Testis (tissue), 3 donors: ENCODE data around the gene PHAF1. TPM values are rescaled to one million over a fixed set of nuclear protein-coding genes. Genes with fewer than 3 reads are reported as not detected.

Source experiments
- DNase-seq: peaks from one replicate; pipeline ENCODE4 v3.0.0-alpha.2; 2019
- H3K27ac ChIP-seq, 2 donors: fragments of 200-600 bp; sonication (generic); one replicate each; pipeline ENCODE4 v1.5.1; 2019
- H3K27me3 ChIP-seq: fragments of 200-600 bp; sonication (generic); one replicate; pipeline ENCODE4 v1.5.1; 2019
- H3K36me3 ChIP-seq: fragments of 200-600 bp; sonication (generic); one replicate; pipeline ENCODE4 v1.5.1; 2017; ENCODE audit warnings: low read depth; ENCODE audit errors: missing control alignments
- H3K4me1 ChIP-seq: fragments of 200-600 bp; sonication (generic); one replicate; pipeline ENCODE4 v1.5.1; 2019
- H3K4me3 ChIP-seq, 2 donors: fragments of 200-600 bp; sonication (generic); one replicate each; pipeline ENCODE4 v1.5.1; 2017 to 2019
- H3K9me3 ChIP-seq: fragments of 200-600 bp; sonication (generic); one replicate; pipeline ENCODE4 v1.5.1; 2017
- CTCF ChIP-seq, 3 experiments: fragments of 450-650 bp in 2 of 3; fragments of 200-600 bp in 1 of 3; sonication (generic) in 1 of 3; IDR thresholded peaks; one replicate each; pipeline ENCODE4 v1.5.1; 2016 to 2019; ENCODE audit warnings: antibody characterized with exemption in 3 of 3, mild to moderate bottlenecking in 2 of 3, moderate library complexity in 1 of 3
- POLR2A ChIP-seq: fragments of 450-650 bp; IDR thresholded peaks from one replicate; pipeline ENCODE4 v1.6.1; 2017; ENCODE audit warnings: antibody characterized with exemption, mild to moderate bottlenecking, moderate library complexity
- WGBS, 2 donors: methylation state at CpG; one replicate each; pipeline ENCODE4 v1.1.5; 2018; 5-methylcytosine and 5-hydroxymethylcytosine counted together
- intact Hi-C: fragments of 100-400 bp; cut with DNase I; formaldehyde crosslinking; loops from one replicate; pipeline ENCODE4 v1.15.1; 2023; ENCODE audit warnings: low total_unique reads
- polyA plus RNA-seq: library from polyadenylated mRNA; stranded (reverse); fragments of 350-450 nt; fragmentation: Illumina TruSeq; extraction: RNeasy Lipid Tissue Mini Kit (QIAGEN cat#74804); gene quantifications from one replicate; pipeline ENCODE4 v1.2.3, GENCODE V29; 2014; ENCODE audit warnings: low read depth, low replicate concordance; ENCODE audit not compliant: insufficient read depth
- total RNA-seq, 2 donors: library from RNA; depleted of rRNA; stranded (reverse); fragments of >200 nt; gene quantifications; one replicate each; pipeline ENCODE4 v1.2.3, GENCODE V29; 2016

Gene PHAF1
- total and polyA plus RNA-seq, 3 donors from 2014 or later = 31.2 to 41.6 (median 32.6) TPM

GRCh38 chr16:67108489-67108888, 1.3 kb upstream of the PHAF1 start:
- 73 to 81% methylated on average over 6 of the region's 6 CpGs for WGBS, 2 donors
- H3K4me3 ChIP-seq = no peak overlapping the region
- intact Hi-C loops = no loop called here

GRCh38 chr16:67108931-67109406, 772 bp upstream of the PHAF1 start:
- Histone ChIP-seq H3K36me3 (no peaks in the 10 kb centered on the region), H3K9me3 (no peaks in the 10 kb centered on the region), H3K27me3 (no peaks in the 10 kb centered on the region), H3K4me3 (peak overlapping the region; percentile 60 to 91), H3K27ac (peak overlapping the region; percentile 73 to 83), H3K4me1 (peaks cover 36% of the 10 kb centered on the region)
- DNase-seq = no peak
- TF ChIP-seq POLR2A (no peak), CTCF (IDR thresholded peaks at IDR 0.05) (no peak)
- intact Hi-C loops = no loop called here
- 45 to 46% methylated on average over 16 to 18 of the region's 18 CpGs for WGBS, 2 donors

More at GRCh38 chr16:67108489-67108888, 1.3 kb upstream of the PHAF1 start:
- H3K9me3 ChIP-seq = no peaks in the 10 kb centered on the region
- no peak for TF ChIP-seq CTCF (IDR thresholded peaks at IDR 0.05)
- no peak for TF ChIP-seq POLR2A
- H3K36me3 ChIP-seq = no peaks in the 10 kb centered on the region
- peaks cover 37% of the 10 kb centered on the region for H3K4me1 ChIP-seq
- H3K27ac ChIP-seq = peak overlapping the region in 1 of 2 donors; percentile 83
- no peak for DNase-seq
- H3K27me3 ChIP-seq = no peaks in the 10 kb centered on the region

GRCh38 chr16:67111951-67112444, 2.3 kb downstream of the PHAF1 start:
- H3K4me3 ChIP-seq = no peak overlapping the region
- H3K4me1 ChIP-seq = peaks cover 31% of the 10 kb centered on the region
- TF ChIP-seq CTCF (IDR thresholded peaks at IDR 0.05) = no peak
- TF ChIP-seq POLR2A = no peak
- H3K27ac ChIP-seq = no peak overlapping the region
- WGBS, 2 donors = 67 to 73% methylated on average over 4 of the region's 4 CpGs
- intact Hi-C loops = no loop called here
- DNase-seq = no peak
- no peaks in the 10 kb centered on the region for H3K36me3 ChIP-seq
- H3K27me3 ChIP-seq = no peaks in the 10 kb centered on the region
- no peaks in the 10 kb centered on the region for H3K9me3 ChIP-seq

GRCh38 chr16:67112591-67113399, 3.1 kb downstream of the PHAF1 start:
- Histone ChIP-seq H3K4me3 (no peak overlapping the region), H3K27ac (no peak overlapping the region), H3K36me3 (no peaks in the 10 kb centered on the region), H3K4me1 (peaks cover 31% of the 10 kb centered on the region), H3K27me3 (no peaks in the 10 kb centered on the region), H3K9me3 (no peaks in the 10 kb centered on the region)
- intact Hi-C loops = no loop called here
- no peak for DNase-seq
- 80 to 89% methylated on average over 4 of the region's 4 CpGs for WGBS, 2 donors
- TF ChIP-seq CTCF (IDR thresholded peaks at IDR 0.05) (no peak), POLR2A (no peak)
